ENCODE measurements around the gene ZMIZ1. TPM values are rescaled to one million over a fixed set of nuclear protein-coding genes. Genes with fewer than 3 reads are reported as not detected.
A peak's percentile ranks its signal among the peaks of the same experiment; 100 is the strongest.

Gene ZMIZ1
- total RNA-seq, 2 donors from 2014 or later, result 27.2 to 42.2 TPM

DNA sequence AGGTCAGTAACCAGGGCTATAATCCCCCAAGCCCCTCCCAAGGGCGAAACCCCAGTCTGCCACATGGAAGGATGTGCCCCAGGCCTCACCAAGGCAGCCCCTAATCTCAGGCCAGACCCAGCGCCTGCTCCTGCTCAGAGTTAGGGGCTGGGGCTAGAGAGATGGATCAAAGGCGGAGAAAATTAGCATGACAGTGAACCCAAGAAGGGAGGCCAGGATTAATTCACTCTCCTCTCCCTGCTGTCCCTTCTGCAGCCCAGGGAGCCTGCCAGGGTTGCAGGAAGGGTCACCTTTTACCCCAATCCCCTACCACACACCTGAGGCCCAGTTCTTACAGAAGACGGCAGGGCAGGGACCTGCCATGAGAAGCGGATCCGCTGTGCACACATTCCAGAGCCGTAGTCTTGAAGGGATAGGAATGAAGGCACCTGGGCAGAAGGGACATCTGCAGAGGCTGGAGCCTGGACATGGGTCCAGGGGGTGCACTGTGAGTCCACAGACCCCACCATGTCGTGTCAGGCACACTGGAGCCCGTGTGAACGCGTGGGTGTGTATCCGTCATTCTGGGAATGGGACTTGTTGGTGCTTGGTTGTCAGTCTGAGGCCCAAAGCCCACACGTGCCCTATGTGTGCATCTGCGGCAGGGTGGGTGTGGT lies 11.9 kb upstream of the ZMIZ1 start:
- no peak for ATAC-seq
- H3K4me3 ChIP-seq, result no peak overlapping the region
- peaks cover 77% of the 10 kb centered on the region for H3K4me1 ChIP-seq
- DNase-seq, result peak in 2 of 4 donors; percentile 7 to 10
- no peak overlapping the region for H3K27ac ChIP-seq
- no peak for TF ChIP-seq POLR2A (IDR thresholded peaks at IDR 0.05)
- TF ChIP-seq, protein P1, sequence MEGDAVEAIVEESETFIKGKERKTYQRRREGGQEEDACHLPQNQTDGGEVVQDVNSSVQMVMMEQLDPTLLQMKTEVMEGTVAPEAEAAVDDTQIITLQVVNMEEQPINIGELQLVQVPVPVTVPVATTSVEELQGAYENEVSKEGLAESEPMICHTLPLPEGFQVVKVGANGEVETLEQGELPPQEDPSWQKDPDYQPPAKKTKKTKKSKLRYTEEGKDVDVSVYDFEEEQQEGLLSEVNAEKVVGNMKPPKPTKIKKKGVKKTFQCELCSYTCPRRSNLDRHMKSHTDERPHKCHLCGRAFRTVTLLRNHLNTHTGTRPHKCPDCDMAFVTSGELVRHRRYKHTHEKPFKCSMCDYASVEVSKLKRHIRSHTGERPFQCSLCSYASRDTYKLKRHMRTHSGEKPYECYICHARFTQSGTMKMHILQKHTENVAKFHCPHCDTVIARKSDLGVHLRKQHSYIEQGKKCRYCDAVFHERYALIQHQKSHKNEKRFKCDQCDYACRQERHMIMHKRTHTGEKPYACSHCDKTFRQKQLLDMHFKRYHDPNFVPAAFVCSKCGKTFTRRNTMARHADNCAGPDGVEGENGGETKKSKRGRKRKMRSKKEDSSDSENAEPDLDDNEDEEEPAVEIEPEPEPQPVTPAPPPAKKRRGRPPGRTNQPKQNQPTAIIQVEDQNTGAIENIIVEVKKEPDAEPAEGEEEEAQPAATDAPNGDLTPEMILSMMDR (IDR thresholded peaks at IDR 0.05), result no peak
- H3K27me3 ChIP-seq, result no peaks in the 10 kb centered on the region
- H3K9me3 ChIP-seq, result no peaks in the 10 kb centered on the region
- 89 to 91% methylated on average over 10 to 14 of the region's 14 CpGs for WGBS, 2 donors
- intact Hi-C loops (cut with DNase I), result no loop called here
- H3K36me3 ChIP-seq (replicated peaks in 1 of 2; ENCODE audit: insufficient read depth in 1 of 2, low read depth in 2 of 2), result no peaks in the 10 kb centered on the region

DNA sequence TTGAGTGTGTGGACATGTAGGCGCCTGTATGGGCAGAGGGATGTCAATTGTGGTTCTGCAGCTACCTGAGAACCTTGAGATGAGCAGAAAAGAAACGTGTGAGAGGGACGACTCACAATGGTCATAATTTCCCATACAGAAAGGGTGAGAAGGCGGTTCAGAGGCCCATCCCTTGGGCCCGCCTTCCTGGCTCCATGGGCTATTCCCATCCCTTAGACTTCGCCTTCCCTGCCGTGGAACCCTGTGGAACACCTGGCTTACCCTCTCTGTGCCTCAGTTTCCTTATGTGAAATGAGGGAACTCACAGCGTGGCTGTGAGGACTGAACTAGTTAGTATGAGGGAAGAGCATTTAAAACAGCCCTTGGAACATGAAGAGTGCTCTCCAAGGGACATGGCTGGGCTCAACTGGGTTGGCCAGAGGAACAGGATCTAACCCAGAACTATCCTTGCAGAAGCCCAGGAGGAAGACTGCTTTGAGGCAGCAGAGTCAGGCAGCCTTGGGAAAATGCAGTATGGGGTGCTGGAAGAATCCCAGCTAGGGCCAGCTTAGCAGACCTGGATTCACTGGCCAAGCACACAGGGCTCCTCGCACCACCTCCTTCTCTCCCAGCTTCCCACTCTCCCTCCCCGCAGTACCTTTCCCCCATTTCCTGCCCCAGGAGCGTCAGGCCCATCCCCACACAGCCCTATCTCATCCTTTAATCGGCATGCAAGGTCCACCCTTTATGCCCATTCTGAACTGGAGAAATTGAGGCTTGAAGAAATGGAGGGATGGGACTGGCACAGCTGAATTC lies 11.1 kb upstream of the ZMIZ1 start:
- Histone ChIP-seq H3K4me1 (peaks cover 75% of the 10 kb centered on the region), H3K9me3 (no peaks in the 10 kb centered on the region), H3K4me3 (no peak overlapping the region), H3K27me3 (no peaks in the 10 kb centered on the region), H3K27ac (peak overlapping the region; percentile 25 to 94 (median 91)), H3K36me3 (replicated peaks in 1 of 2; ENCODE audit: insufficient read depth in 1 of 2, low read depth in 2 of 2) (no peaks in the 10 kb centered on the region)
- intact Hi-C loops (cut with DNase I), result no loop called here
- TF ChIP-seq, protein P1 (IDR thresholded peaks at IDR 0.05), result no peak
- TF ChIP-seq POLR2A (IDR thresholded peaks at IDR 0.05), result no peak
- DNase-seq (peak; percentile 64 to 81 (median 73)), ATAC-seq (no peak)
- WGBS, 2 donors, result 68% methylated on average over 12 of the region's 12 CpGs

DNA sequence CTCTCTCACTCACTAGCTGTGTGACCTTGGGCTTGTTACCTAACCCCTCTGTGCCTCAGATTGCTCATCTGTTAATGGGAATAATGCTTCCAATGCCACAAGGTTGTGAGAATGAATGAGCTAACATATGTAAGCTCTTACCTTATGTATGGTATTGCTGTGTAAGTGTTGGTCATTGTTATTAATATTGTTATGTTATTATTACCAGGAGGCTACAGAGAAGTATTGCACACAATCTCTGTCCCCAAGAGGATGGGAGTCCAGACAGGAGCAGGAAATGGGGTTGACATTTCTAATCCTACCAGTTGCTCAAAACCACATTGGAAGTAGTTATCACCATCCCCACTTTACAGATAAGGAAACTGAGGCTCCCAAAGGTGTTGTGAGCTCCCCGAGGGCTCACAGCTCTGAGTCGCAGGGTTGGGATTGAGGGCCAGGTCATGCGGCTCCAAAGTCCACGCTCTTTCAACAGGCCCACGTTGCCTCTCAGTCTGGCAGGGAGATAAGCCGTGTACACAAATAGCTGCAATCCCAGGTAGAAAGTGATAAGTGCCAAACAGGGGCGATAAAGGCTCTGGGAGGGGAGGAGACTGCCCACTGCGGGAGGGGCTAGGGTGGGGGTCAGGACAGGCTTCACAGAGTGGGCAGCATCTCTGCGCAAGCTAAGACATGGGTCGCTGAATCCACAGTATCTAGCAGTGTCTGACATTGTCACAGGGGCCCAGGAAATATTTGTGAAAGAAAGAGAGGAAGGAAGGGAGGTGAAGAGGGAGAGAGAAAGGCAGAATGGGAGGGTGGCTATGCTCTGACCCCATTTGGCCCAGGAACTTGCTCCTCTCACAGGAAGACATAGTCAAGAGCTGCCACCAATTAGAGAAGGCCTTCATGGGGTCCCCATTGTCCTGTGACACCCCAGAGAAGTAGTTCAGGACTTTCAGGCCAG lies 9.6 kb upstream of the ZMIZ1 start:
- Histone ChIP-seq H3K9me3 (no peaks in the 10 kb centered on the region), H3K27me3 (no peaks in the 10 kb centered on the region), H3K36me3 (replicated peaks in 1 of 2; ENCODE audit: insufficient read depth in 1 of 2, low read depth in 2 of 2) (no peaks in the 10 kb centered on the region), H3K27ac (peak overlapping the region; percentile 89 to 94 (median 92)), H3K4me3 (no peak overlapping the region), H3K4me1 (peaks cover 71% of the 10 kb centered on the region)
- ATAC-seq (peak; percentile 86), DNase-seq (peak; percentile 83 to 93 (median 89))
- intact Hi-C loops (cut with DNase I), result no loop called here
- TF ChIP-seq POLR2A (IDR thresholded peaks at IDR 0.05), result no peak
- TF ChIP-seq, protein P1 (IDR thresholded peaks at IDR 0.05), result no peak
- 11 to 27% methylated on average over 10 of the region's 10 CpGs for WGBS, 2 donors

DNA sequence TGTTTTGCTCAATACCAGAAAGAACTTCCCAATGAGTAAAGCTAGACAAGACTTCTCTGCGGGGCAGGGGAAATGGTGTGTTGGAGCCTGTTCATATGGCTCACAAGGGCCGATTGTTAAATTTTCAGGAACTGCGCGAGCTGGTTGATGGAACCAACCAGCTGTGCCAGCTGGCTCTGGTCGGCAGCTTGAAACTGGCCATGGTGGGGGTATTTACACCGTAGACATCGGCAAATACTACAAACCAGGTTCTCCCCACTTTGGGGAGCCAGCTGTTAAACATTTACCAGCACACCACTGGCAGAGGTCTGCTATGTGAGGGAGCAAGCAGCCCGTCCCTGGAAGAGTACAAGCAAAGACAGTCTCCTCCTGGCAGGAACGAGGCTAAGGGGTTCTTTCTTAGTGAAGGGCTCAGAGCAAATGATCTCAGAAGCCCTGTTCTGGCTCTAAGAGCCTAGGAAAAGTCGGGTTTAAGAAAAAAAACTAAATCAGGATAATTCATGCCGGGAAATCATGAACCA lies 8.8 kb upstream of the ZMIZ1 start:
- TF ChIP-seq, protein P1 (IDR thresholded peaks at IDR 0.05), result no peak
- TF ChIP-seq POLR2A (IDR thresholded peaks at IDR 0.05), result peak in 2 of 3 donors; percentile 64 to 65
- H3K27me3 ChIP-seq, result no peaks in the 10 kb centered on the region
- no peak overlapping the region for H3K4me3 ChIP-seq
- DNase-seq (peak; percentile 84 to 93 (median 90)), ATAC-seq (peak; percentile 79)
- 4 to 20% methylated on average over 11 of the region's 11 CpGs for WGBS, 2 donors
- intact Hi-C loops (cut with DNase I), result no loop called here
- H3K36me3 ChIP-seq (replicated peaks in 1 of 2; ENCODE audit: insufficient read depth in 1 of 2, low read depth in 2 of 2), result no peaks in the 10 kb centered on the region
- peaks cover 71% of the 10 kb centered on the region for H3K4me1 ChIP-seq
- H3K27ac ChIP-seq, result peak overlapping the region; percentile 89 to 94 (median 92)
- no peaks in the 10 kb centered on the region for H3K9me3 ChIP-seq

Measured in body of pancreas (tissue), 4 donors.